Limb (tissue), 2 donors: ENCODE measurements around the gene CDKN2D.
A peak's percentile ranks its signal among the peaks of the same experiment; 100 is the strongest.

Source experiments
- DNase-seq, 2 donors: peaks; one replicate each; pipeline ENCODE4 v3.0.0-alpha.2; 2016; ENCODE audit errors: extremely low spot score in 2 of 2

The CDKN2D gene

GRCh38 chr19:10568826-10569651 is at the start of gene CDKN2D:
Gene CDKN2D, minus strand, starts transcription at chr19:10568979. Its CDS starts 326 bp downstream, at chr19:10568653.
- peak; percentile 99 to 100 for DNase-seq

GRCh38 chr19:10617409-10618121 is 48.8 kb upstream of the CDKN2D start:
- DNase-seq: no peak

GRCh38 chr19:10615429-10616023 is 46.7 kb upstream of the CDKN2D start:
- DNase-seq: no peak

- no peak for DNase-seq
These were observed 43.8 kb upstream of the CDKN2D start for GRCh38 chr19:10612499-10613119.

GRCh38 chr19:10611907-10612306 is 43.1 kb upstream of the CDKN2D start:
- no peak for DNase-seq

GRCh38 chr19:10604460-10604980 is 35.7 kb upstream of the CDKN2D start:
- no peak for DNase-seq

GRCh38 chr19:10603873-10604459 is 35.2 kb upstream of the CDKN2D start:
- DNase-seq: peak in 1 of 2 donors; percentile 15

- DNase-seq: no peak
These were observed 34.5 kb upstream of the CDKN2D start for GRCh38 chr19:10603084-10603872.

- peak; percentile 76 to 92 for DNase-seq
These were observed 33.7 kb upstream of the CDKN2D start for GRCh38 chr19:10602330-10603083.

- DNase-seq: no peak
These were observed 33.2 kb upstream of the CDKN2D start for GRCh38 chr19:10601999-10602329.

- no peak for DNase-seq
These were observed 31.4 kb upstream of the CDKN2D start for GRCh38 chr19:10600149-10600548.

GRCh38 chr19:10593820-10594637 is 25.2 kb upstream of the CDKN2D start:
- DNase-seq: peak in 1 of 2 donors; percentile 50

GRCh38 chr19:10593148-10593547 is 24.4 kb upstream of the CDKN2D start:
- no peak for DNase-seq

GRCh38 chr19:10587839-10588150 is 19.0 kb upstream of the CDKN2D start:
- no peak for DNase-seq

- no peak for DNase-seq
These were observed 18.5 kb upstream of the CDKN2D start, which contains the start of gene AP1M2 for GRCh38 chr19:10587022-10587838. Gene AP1M2, minus strand, starts transcription at chr19:10587312. Its CDS starts 81 bp downstream, at chr19:10587231.

- DNase-seq: no peak
These were observed 17.6 kb upstream of the CDKN2D start for GRCh38 chr19:10586396-10586795.

GRCh38 chr19:10583036-10583776 is 14.4 kb upstream of the CDKN2D start:
- no peak for DNase-seq
